BLaER1 treated with 17β-estradiol and CSF1 and Interleukin-3, amounts not matched to agents 10 nM and 100 nM (cell line): Measurements from ENCODE around the gene TM4SF4.

Experiments
- H3K27ac ChIP-seq, 11 experiments: shearing (Covaris generic); formaldehyde crosslinking; 2 replicates each; pipeline ENCODE4 v1.8.1; 2022
- H3K27me3 ChIP-seq, 11 experiments: shearing (Covaris generic); formaldehyde crosslinking; 2 replicates each; pipeline ENCODE4 v1.8.1; 2022
- H3K36me3 ChIP-seq, 11 experiments: shearing (Covaris generic); formaldehyde crosslinking; 2 replicates each; pipeline ENCODE4 v1.8.1; 2022
- H3K4me1 ChIP-seq, 10 experiments: shearing (Covaris generic); formaldehyde crosslinking; 2 replicates each; pipeline ENCODE4 v1.8.1; 2022
- H3K4me2 ChIP-seq, 11 experiments: shearing (Covaris generic); formaldehyde crosslinking; 2 replicates each; pipeline ENCODE4 v1.8.1; 2022
- H3K4me3 ChIP-seq, 10 experiments: shearing (Covaris generic); formaldehyde crosslinking; 2 replicates each; pipeline ENCODE4 v1.8.1; 2022
- H3K9ac ChIP-seq, 11 experiments: shearing (Covaris generic); formaldehyde crosslinking; 2 replicates each; pipeline ENCODE4 v1.8.1; 2022
- H3K9me3 ChIP-seq, 11 experiments: shearing (Covaris generic); formaldehyde crosslinking; replicated peaks in 1 of 11; 2 replicates each; pipeline ENCODE4 v1.8.1; 2022
- H4K20me1 ChIP-seq, 11 experiments: shearing (Covaris generic); formaldehyde crosslinking; 2 replicates each; pipeline ENCODE4 v1.8.1; 2022
- Cebpa-rat ChIP-seq, 11 experiments: shearing (Covaris generic); IDR thresholded peaks; 2 replicates each; pipeline ENCODE4 v1.8.1; 2022

TM4SF4 gene

GRCh38 chr3:149487598-149488197, 13.2 kb downstream of the TM4SF4 start:
- no peaks in the 10 kb centered on the region for H3K36me3 ChIP-seq
- no peak for TF ChIP-seq Cebpa-rat (IDR thresholded peaks at IDR 0.05)
- no peak overlapping the region for H3K9ac ChIP-seq
- H4K20me1 ChIP-seq: no peaks in the 10 kb centered on the region
- peaks cover 0 to 9% (median 2%) of the 10 kb centered on the region in 10 experiments; a peak in 5 of 20 replicates for H3K4me1 ChIP-seq
- no peaks in the 10 kb centered on the region for H3K9me3 ChIP-seq
- H3K4me2 ChIP-seq: no peak overlapping the region
- no peaks in the 10 kb centered on the region for H3K27me3 ChIP-seq
- H3K4me3 ChIP-seq: no peak overlapping the region
- no peak overlapping the region for H3K27ac ChIP-seq

- Histone ChIP-seq H3K27ac (no peak overlapping the region), H3K4me2 (no peak overlapping the region), H3K36me3 (no peaks in the 10 kb centered on the region), H3K4me1 (peaks cover 0 to 9% (median 2%) of the 10 kb centered on the region in 10 experiments; a peak in 5 of 20 replicates), H4K20me1 (no peaks in the 10 kb centered on the region), H3K9ac (no peak overlapping the region), H3K4me3 (no peak overlapping the region), H3K27me3 (no peaks in the 10 kb centered on the region), H3K9me3 (no peaks in the 10 kb centered on the region)
- no peak for TF ChIP-seq Cebpa-rat (IDR thresholded peaks at IDR 0.05)
Observed at GRCh38 chr3:149489060-149489690, 14.7 kb downstream of the TM4SF4 start.

GRCh38 chr3:149490260-149490971, 15.9 kb downstream of the TM4SF4 start:
- H3K27ac ChIP-seq: no peak overlapping the region

GRCh38 chr3:149493315-149494021, 19.0 kb downstream of the TM4SF4 start:
- Histone ChIP-seq H3K4me2 (no peak overlapping the region), H3K27ac (no peak overlapping the region), H3K9ac (no peak overlapping the region), H3K9me3 (no peaks in the 10 kb centered on the region), H3K4me1 (peaks cover 0 to 13% (median 0%) of the 10 kb centered on the region in 10 experiments; a peak in 3 of 20 replicates), H4K20me1 (no peaks in the 10 kb centered on the region), H3K4me3 (no peak overlapping the region), H3K36me3 (no peaks in the 10 kb centered on the region), H3K27me3 (no peaks in the 10 kb centered on the region)
- TF ChIP-seq Cebpa-rat (IDR thresholded peaks at IDR 0.05): no peak

More at GRCh38 chr3:149490260-149490971, 15.9 kb downstream of the TM4SF4 start:
- Histone ChIP-seq H3K4me2 (no peak overlapping the region), H3K9me3 (no peaks in the 10 kb centered on the region), H3K9ac (no peak overlapping the region), H3K36me3 (no peaks in the 10 kb centered on the region), H3K27me3 (no peaks in the 10 kb centered on the region), H4K20me1 (no peaks in the 10 kb centered on the region), H3K4me3 (no peak overlapping the region), H3K4me1 (peaks cover 0 to 7% (median 2%) of the 10 kb centered on the region in 10 experiments; a peak in 6 of 20 replicates)
- TF ChIP-seq Cebpa-rat (IDR thresholded peaks at IDR 0.05): no peak

- H4K20me1 ChIP-seq: no peaks in the 10 kb centered on the region
- no peaks in the 10 kb centered on the region for H3K9me3 ChIP-seq
- no peak overlapping the region for H3K4me3 ChIP-seq
- no peak for TF ChIP-seq Cebpa-rat (IDR thresholded peaks at IDR 0.05)
- no peaks in the 10 kb centered on the region for H3K36me3 ChIP-seq
- peaks cover 0 to 18% (median 0%) of the 10 kb centered on the region in 10 experiments; a peak in 3 of 20 replicates for H3K4me1 ChIP-seq
- no peak overlapping the region for H3K9ac ChIP-seq
- peak overlapping the region in 1 of 11 experiments; percentile 27; a peak in 1 of 22 replicates for H3K4me2 ChIP-seq
- no peaks in the 10 kb centered on the region for H3K27me3 ChIP-seq
- no peak overlapping the region for H3K27ac ChIP-seq
Observed at GRCh38 chr3:149494022-149494758, 19.7 kb downstream of the TM4SF4 start.

- Histone ChIP-seq H3K9ac (no peak overlapping the region), H3K27me3 (no peaks in the 10 kb centered on the region), H3K9me3 (no peaks in the 10 kb centered on the region), H3K27ac (no peak overlapping the region), H3K4me2 (peak overlapping the region in 1 of 11 experiments; percentile 27; a peak in 3 of 22 replicates), H3K4me1 (peaks cover 0 to 18% (median 0%) of the 10 kb centered on the region in 10 experiments; a peak in 3 of 20 replicates), H3K36me3 (no peaks in the 10 kb centered on the region), H3K4me3 (no peak overlapping the region), H4K20me1 (no peaks in the 10 kb centered on the region)
- TF ChIP-seq Cebpa-rat (IDR thresholded peaks at IDR 0.05): no peak
Observed at GRCh38 chr3:149494759-149495580, 20.5 kb downstream of the TM4SF4 start.

GRCh38 chr3:149495581-149496125, 21.2 kb downstream of the TM4SF4 start:
- Histone ChIP-seq H4K20me1 (no peaks in the 10 kb centered on the region), H3K27me3 (no peaks in the 10 kb centered on the region), H3K4me3 (no peak overlapping the region), H3K9me3 (no peaks in the 10 kb centered on the region), H3K36me3 (no peaks in the 10 kb centered on the region), H3K9ac (no peak overlapping the region), H3K27ac (no peak overlapping the region), H3K4me1 (peaks cover 0 to 18% (median 0%) of the 10 kb centered on the region in 10 experiments; a peak in 3 of 20 replicates), H3K4me2 (no peak overlapping the region)
- TF ChIP-seq Cebpa-rat (IDR thresholded peaks at IDR 0.05): no peak

GRCh38 chr3:149496891-149497290, 22.4 kb downstream of the TM4SF4 start:
- no peak overlapping the region for H3K9ac ChIP-seq
- no peak overlapping the region for H3K4me2 ChIP-seq
- H3K4me3 ChIP-seq: no peak overlapping the region
- H3K27me3 ChIP-seq: no peaks in the 10 kb centered on the region
- H3K27ac ChIP-seq: no peak overlapping the region
- no peaks in the 10 kb centered on the region for H4K20me1 ChIP-seq
- H3K4me1 ChIP-seq: peaks cover 0 to 18% (median 0%) of the 10 kb centered on the region in 10 experiments; a peak in 3 of 20 replicates
- H3K9me3 ChIP-seq: no peaks in the 10 kb centered on the region
- no peaks in the 10 kb centered on the region for H3K36me3 ChIP-seq
- TF ChIP-seq Cebpa-rat (IDR thresholded peaks at IDR 0.05): no peak
